Measurements from ENCODE around the gene ASCL2. TPM values are rescaled to one million over a fixed set of nuclear protein-coding genes. Genes with fewer than 3 reads are reported as not detected.

ASCL2 gene
- total RNA-seq, 1 donor from 2014 or later = under 0.01 TPM

DNA sequence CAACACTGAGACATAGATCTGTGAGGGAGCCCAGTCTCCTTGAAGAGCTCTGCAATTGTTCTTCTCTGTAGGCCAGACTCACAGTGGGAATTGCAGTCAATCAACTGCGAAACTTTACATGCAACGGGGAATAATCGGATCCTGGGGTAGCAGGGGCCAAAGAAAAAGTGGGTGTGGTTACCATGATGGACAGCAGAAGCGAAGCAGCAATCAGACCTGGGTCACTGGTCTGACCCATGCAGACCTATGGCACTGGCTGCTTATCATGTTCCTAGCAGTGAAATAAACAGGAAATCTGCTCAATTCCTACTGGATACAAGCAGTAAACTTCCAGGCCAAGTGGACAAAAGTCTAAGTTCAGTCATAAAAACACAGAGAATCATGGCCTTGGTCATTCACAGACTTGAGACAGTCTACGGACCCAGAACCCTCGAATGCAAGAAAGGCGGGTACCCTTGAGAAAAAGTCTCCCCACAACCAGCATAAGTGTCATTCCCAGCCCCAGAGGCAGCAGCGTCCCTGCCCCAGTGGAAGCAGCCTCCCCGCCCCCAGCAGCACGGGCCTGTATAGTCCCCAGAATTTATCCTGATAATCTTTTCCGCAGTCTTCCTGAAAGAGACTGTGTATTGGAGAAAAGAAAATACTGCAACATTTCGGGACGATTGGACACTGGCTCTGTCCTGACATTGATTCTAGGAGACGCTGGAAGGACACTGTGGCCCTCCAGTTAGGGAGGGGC, 34.6 kb downstream of the ASCL2 start:
- DNase-seq (ENCODE audit: low read depth in 2 of 2) = no peak

DNA sequence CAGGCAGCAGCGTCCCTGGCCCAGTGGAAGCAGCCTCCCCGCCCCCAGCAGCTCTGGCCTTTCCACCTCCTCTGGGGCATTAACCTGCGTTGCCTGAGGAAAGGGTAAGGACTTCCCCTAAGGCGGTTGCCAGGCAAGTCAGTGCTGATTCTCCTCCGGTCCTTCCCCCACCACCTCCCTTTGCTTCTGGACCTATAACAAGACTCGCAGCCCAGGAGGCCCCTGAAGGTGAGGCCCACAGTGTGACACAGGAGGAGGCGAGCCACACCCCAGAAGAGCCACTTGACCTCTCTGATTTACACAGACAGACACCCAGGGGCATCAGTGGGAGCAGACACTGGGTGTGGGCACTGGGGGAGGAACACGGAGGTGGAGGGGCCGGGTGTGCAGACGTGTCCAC, 35.4 kb downstream of the ASCL2 start:
- DNase-seq (ENCODE audit: low read depth in 2 of 2) = no peak

DNA sequence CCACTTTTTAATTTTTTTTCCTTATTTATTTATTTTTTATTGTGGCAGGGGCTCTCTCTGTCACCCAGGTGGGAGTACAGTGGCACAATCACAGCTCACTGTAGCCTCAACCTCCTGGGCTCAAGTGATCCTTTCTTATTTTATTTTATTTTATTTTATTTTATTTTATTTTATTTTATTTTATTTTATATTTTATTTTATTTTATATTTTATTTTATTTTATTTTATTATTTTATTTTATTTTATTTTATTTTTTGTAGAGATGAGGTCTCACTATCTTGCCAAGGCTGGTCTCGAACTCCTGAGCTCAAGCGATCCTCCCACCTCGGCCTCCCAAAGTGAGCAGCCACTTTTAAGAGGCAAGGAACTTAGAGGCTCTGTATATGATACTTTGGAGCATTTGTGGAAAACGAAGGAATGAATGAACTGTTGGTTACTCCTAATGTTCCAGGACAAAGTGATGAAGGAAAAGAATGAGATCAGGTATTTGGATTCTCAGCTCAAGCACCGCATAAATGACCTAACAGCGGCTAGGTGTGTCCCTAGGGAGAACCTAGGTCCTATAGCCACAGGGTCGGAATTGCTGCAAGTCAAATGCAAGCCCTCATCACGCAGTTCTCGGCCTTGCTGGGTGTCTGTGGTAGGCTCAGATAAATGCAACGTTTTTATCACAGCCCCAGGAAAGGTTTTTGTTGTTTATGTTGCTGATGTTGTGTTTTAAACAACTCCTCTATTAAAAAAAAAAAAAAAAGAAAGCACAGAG, 36.5 kb downstream of the ASCL2 start:
- DNase-seq (ENCODE audit: low read depth in 2 of 2) = no peak

DNA sequence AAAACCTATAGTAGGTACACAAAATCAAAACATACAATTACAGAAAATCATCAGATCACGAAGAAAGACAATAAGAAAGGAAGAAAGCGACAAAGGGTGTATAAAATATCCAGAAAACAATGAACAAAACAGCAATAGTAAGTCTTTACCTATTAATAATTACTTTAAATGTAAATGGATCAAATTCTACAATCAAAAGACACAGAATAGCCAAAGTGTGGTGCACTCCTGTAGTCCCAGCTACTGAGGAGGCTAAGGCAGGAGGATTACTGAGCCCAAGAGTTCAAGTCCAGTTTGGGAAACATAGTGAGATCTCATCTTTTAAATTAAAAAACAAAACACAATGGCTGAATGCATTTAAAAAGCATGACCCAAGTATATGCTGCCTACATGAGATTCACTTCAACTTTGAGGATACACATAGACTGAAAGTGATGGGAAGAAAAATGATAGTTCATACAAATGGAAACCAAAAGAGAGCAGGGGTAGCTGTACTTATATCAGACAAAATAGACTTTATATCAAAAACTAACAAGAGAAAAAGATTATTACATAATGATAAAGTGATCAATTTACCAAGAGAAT, 40.6 kb downstream of the ASCL2 start:
- no peak for DNase-seq (ENCODE audit: low read depth in 2 of 2)

DNA sequence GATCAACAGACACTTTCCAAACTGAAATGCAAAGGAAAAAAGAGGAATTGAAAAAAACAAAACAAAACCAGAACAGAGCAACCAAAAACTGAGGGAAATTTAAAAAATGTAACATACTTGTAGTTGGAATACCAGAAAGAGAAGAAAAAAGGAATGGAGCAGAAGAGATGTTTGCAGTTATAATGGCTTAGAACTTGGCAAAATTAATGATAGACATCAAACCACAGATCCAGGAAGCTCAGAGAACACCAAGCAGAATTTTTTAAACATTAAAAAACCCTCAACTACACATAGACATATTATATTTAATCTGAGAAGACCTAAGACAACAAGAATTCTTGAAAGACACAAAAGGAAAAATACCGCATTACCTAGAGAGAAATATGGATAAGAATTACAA, 46.1 kb downstream of the ASCL2 start:
- no peak for DNase-seq (ENCODE audit: low read depth in 2 of 2)

DNA sequence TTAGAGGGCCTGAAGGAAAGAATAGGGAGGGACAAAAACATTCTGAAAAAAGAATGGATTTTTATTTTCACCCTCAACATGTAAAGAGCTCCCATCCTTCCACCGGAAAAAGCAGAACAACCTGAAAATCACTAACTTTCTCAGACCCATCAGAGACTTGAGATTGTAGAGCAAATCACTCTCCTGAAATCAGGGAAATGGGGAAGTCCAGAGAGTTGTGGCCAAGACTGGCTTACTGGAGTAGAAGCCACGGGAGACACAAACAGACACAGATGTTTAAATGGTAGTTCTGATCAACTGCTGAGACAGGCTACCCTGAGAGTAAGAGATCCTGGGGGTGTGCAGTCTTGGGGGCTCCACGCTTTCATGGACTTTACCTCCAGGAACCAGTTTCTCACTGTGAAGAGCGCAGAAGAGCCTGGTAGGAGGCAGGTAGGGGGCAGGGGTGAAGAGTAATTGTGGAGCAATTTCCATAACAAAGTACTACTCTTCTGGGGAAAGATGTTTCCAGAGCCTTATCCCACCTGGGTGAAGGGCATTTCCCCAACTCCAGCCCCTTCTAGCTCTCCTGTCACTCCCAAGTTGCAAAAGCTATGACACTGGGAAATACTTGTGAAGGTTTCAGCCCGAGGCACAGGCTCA, 47.1 kb downstream of the ASCL2 start:
- no peak for DNase-seq (ENCODE audit: low read depth in 2 of 2)

DNA sequence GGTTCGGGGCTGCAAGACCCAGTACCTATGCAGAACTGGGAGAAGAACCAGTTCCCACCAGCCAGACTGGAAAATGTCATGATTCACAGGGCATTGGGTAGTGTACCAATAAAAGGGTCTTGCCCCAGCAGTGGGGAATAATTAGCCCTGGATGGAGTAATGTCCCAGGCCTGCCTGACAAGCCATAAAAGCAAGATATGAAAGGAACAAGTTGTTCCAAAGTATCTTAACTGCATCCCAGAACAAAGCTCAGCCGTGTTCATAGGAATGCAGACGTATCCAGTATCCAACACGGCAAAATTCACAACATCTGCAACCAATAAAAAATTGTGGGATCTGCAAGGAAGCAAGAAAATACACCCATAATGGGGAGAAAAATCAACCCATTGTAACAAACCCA, 47.9 kb downstream of the ASCL2 start:
- no peak for DNase-seq (ENCODE audit: low read depth in 2 of 2)

DNA sequence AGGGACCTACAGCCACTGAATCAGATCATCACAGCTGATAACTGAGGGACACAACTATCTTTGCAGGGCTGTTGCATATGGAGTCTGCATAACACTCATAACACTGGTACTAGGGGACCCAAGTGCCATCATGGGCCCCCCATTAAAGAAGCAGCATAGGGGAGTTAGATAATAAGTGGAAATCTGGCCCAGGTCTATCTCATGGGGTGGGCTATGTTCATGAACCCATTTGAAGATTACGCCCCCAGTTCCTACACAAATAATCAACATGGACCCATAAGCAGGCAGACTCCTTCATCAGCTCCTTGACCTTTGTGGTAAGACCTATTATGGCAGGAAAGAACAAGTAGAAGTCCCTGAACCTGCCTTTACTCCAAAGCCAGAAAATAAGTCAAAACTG, 48.8 kb downstream of the ASCL2 start:
- DNase-seq (ENCODE audit: low read depth in 2 of 2) = no peak

DNA sequence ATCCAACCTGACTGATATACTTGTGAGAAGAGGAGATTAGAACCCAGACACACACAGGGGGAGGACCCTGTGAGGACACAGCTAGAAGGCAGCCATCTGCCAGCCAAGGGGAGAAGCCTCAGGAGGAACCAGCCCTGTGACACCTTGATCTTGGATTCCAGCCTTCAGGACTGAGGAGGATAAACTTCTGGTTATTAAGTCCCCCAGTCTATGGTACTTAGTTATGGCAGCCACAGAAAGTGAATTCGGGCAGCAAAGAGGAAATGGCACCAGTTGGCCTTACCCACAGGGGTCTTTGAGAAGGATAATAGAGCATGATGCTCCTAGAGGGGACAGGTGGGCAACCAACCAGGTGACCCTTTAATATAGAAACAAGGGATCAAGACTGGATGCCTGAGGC, 49.4 kb downstream of the ASCL2 start:
- no peak for DNase-seq (ENCODE audit: low read depth in 2 of 2)

DNA sequence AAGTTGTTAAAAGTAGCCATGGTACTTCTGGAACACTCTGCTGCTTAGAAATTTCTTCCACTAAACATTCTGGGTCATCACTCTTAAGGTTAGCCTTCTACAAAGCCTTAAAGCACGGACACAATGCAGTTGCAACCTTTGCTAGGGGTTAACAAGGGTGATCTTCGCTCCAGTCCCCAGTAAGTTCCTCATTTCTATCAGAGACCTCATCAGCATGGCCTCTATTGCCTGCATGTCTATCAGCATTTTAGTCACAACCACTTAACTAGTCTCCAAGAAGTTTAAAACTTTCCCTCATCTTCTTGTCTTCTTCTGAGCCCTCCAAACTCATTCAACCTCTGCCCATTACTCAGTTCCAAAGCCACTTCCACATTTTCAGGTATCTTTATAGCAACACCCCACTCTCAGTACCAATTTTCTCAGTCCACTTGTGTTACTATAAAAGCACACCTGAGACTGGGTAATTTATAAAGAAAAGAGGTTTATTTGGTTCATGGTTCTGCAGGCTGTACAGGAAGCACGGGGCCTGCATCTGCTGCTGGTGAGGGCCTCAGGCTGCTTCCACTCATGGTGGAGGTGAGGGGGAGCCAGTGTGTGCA, 50.1 kb downstream of the ASCL2 start:
- no peak for DNase-seq (ENCODE audit: low read depth in 2 of 2)

DNA sequence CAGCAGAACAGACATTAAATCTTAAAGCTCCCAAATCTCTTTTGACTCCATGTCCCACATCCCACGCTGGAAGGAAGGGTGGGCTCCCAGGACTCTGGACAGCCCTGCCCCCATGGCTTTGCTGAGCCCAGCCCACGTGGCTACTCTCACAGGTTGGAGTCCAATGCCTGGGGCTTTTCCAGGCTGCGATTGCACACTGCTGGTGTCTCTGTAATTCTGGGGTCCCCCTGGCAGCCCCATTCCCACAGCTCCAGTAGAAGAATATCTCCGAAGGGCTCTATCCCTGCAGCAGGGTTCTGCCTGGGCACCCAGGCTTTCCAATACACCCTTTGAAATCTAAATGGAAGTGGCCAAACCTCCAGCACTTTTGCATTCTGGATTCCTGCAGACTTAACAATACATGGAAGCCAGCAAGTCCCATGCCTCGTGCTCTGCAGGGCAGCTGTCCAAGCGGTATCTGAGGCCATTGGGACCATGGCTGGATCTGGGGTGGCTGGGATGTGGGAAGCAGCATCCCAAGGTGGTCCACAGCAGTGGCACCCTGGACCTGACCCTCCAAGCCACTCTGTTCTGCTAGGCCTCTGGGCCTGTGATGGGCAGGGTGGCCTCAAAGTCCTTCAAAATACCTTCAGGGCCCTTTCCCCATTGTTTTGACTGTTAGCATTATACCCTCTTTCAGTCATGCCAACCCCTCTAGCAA, 50.9 kb downstream of the ASCL2 start:
- no peak for DNase-seq (ENCODE audit: low read depth in 2 of 2)

Other genes starting within 250 kb of the ASCL2 start
- gene IGF2, start 131.2 kb downstream of the ASCL2 start, total RNA-seq = 4.6 and 6.7 TPM in 2 replicates
- not detected in 2 replicates for gene INS, start 109.4 kb downstream of the ASCL2 start, total RNA-seq
- gene TH, start 98.8 kb downstream of the ASCL2 start, total RNA-seq = under 0.01 TPM in 1 of 2 replicates, not detected in the other
- gene C11orf21, start 31.3 kb upstream of the ASCL2 start, total RNA-seq = not detected in 2 replicates
- gene TSPAN32, start 31.4 kb upstream of the ASCL2 start, total RNA-seq = not detected in 2 replicates
- gene CD81, start 106.7 kb upstream of the ASCL2 start, total RNA-seq = 140 and 212 TPM in 2 replicates
- 36.8 and 57.3 TPM in 2 replicates for gene TSSC4, start 130.2 kb upstream of the ASCL2 start, total RNA-seq
- not detected in 2 replicates for gene TRPM5, start 173.9 kb upstream of the ASCL2 start, total RNA-seq
- under 0.01 TPM in 1 of 2 replicates, not detected in the other for gene KCNQ1, start 174.4 kb upstream of the ASCL2 start, total RNA-seq